ENCODE data around the gene TPSG1.
"Not testable (repeated sequence)": the region's sequence is repeated elsewhere in the genome, so short reads cannot be mapped to it uniquely, and the experiment has no call there.

The TPSG1 gene

GRCh38 chr16:1194665-1195392 is 30.2 kb downstream of the TPSG1 start:
- no peak for DNase-seq (ENCODE audit: low read depth)

- no peak for DNase-seq (ENCODE audit: low read depth)
These were observed 31.1 kb downstream of the TPSG1 start for GRCh38 chr16:1193825-1194581.

- no peak for DNase-seq (ENCODE audit: low read depth)
These were observed 31.8 kb downstream of the TPSG1 start for GRCh38 chr16:1193143-1193824.

- DNase-seq (ENCODE audit: low read depth): no peak
These were observed 32.5 kb downstream of the TPSG1 start for GRCh38 chr16:1192384-1193073.

GRCh38 chr16:1190789-1191188 is 34.3 kb downstream of the TPSG1 start:
- not testable (repeated sequence) for DNase-seq (ENCODE audit: low read depth)

- no peak for DNase-seq (ENCODE audit: low read depth)
These were observed 35.6 kb downstream of the TPSG1 start for GRCh38 chr16:1189455-1189854.

GRCh38 chr16:1188432-1189189 is 36.5 kb downstream of the TPSG1 start:
- DNase-seq (ENCODE audit: low read depth): peak; percentile 12

- DNase-seq (ENCODE audit: low read depth): not testable (repeated sequence)
These were observed 39.4 kb downstream of the TPSG1 start for GRCh38 chr16:1185460-1186207.

GRCh38 chr16:1184980-1185379 is 40.1 kb downstream of the TPSG1 start:
- no peak for DNase-seq (ENCODE audit: low read depth)

GRCh38 chr16:1184156-1184868 is 40.8 kb downstream of the TPSG1 start:
- no peak for DNase-seq (ENCODE audit: low read depth)

GRCh38 chr16:1182950-1183907 is 41.8 kb downstream of the TPSG1 start:
- no peak for DNase-seq (ENCODE audit: low read depth)

GRCh38 chr16:1182316-1182671 is 42.8 kb downstream of the TPSG1 start:
- no peak for DNase-seq (ENCODE audit: low read depth)

GRCh38 chr16:1181404-1182315 is 43.4 kb downstream of the TPSG1 start:
- no peak for DNase-seq (ENCODE audit: low read depth)

GRCh38 chr16:1180549-1181403 is 44.3 kb downstream of the TPSG1 start:
- DNase-seq (ENCODE audit: low read depth): no peak

- DNase-seq (ENCODE audit: low read depth): no peak
These were observed 46.7 kb downstream of the TPSG1 start for GRCh38 chr16:1178295-1178910.

- DNase-seq (ENCODE audit: low read depth): no peak
These were observed 47.3 kb downstream of the TPSG1 start for GRCh38 chr16:1177750-1178149.

GRCh38 chr16:1177053-1177452 is 48.0 kb downstream of the TPSG1 start:
- DNase-seq (ENCODE audit: low read depth): no peak
